ENCODE measurements around the gene QSOX1. TPM values are rescaled to one million over a fixed set of nuclear protein-coding genes. Genes with fewer than 3 reads are reported as not detected.
A peak's percentile ranks its signal among the peaks of the same experiment; 100 is the strongest.

The QSOX1 gene
- total RNA-seq, 4 donors from 2014 or later: 109 to 124 (median 119) TPM

DNA sequence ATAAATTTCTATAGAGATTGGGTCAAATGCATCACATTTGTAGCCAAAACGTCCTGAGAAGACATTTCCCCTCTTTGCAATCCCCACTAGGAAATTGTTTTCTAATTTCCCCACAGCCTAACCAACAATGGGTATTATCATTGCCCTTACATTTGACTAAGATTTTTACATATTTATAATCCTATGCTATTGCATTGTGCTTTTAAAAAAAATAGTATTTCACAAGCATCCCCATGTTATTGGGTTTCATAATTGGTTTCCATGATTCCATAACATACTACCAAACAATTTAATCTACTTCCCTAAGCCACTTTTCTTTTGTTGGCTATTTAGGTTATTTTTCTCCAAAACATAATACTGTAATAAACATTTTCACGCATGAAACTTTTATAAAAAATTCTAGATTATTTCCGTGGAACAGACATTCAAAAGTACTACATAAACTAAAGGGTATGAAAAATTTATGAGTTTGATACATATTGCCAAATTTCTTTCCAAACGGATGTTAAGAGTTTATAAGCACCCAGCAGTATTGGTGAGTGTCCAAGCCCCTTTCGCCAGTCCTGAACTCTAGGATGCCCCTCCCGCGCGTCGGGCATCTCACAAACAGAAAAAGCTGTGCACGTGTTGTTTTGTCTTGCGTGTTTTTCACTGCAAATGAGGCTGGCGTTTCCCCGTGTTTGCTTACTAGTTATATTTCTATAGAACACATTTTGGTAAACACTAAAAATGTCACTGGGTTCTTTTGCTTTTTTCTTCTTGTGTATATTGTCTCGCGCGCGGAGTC is 73.4 kb downstream of the QSOX1 start:
- H3K36me3 ChIP-seq: no peaks in the 10 kb centered on the region
- H3K27me3 ChIP-seq: peaks cover 100% of the 10 kb centered on the region
- DNase-seq: no peak
- peaks cover 24 to 35% (median 29%) of the 10 kb centered on the region in 4 donors for H3K4me1 ChIP-seq
- H3K27ac ChIP-seq: no peak overlapping the region
- WGBS, 2 donors (ENCODE audit: low coverage in 1 of 2): 14% methylated on average over 17 of the region's 17 CpGs
- TF ChIP-seq POLR2AphosphoS5 (IDR thresholded peaks at IDR 0.05) (no peak), EP300 (IDR thresholded peaks at IDR 0.05; ENCODE audit: low read depth) (no peak), POLR2A (IDR thresholded peaks at IDR 0.05) (no peak)
- TF ChIP-seq, protein P1, sequence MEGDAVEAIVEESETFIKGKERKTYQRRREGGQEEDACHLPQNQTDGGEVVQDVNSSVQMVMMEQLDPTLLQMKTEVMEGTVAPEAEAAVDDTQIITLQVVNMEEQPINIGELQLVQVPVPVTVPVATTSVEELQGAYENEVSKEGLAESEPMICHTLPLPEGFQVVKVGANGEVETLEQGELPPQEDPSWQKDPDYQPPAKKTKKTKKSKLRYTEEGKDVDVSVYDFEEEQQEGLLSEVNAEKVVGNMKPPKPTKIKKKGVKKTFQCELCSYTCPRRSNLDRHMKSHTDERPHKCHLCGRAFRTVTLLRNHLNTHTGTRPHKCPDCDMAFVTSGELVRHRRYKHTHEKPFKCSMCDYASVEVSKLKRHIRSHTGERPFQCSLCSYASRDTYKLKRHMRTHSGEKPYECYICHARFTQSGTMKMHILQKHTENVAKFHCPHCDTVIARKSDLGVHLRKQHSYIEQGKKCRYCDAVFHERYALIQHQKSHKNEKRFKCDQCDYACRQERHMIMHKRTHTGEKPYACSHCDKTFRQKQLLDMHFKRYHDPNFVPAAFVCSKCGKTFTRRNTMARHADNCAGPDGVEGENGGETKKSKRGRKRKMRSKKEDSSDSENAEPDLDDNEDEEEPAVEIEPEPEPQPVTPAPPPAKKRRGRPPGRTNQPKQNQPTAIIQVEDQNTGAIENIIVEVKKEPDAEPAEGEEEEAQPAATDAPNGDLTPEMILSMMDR (IDR thresholded peaks at IDR 0.05): no peak
- intact Hi-C loops (cut with DNase I; ENCODE audit: low total_unique reads) (no loop called here), in situ Hi-C loops (cut with MboI; ENCODE audit: low pct_ligation_motif_present in 1 of 4, low pct_unique_long_range_greater_than_20kb in 1 of 4, low sequenced_read_pairs in 3 of 4) (no loop called here)
- no peak overlapping the region for H3K4me3 ChIP-seq
- no peaks in the 10 kb centered on the region for H3K9me3 ChIP-seq

DNA sequence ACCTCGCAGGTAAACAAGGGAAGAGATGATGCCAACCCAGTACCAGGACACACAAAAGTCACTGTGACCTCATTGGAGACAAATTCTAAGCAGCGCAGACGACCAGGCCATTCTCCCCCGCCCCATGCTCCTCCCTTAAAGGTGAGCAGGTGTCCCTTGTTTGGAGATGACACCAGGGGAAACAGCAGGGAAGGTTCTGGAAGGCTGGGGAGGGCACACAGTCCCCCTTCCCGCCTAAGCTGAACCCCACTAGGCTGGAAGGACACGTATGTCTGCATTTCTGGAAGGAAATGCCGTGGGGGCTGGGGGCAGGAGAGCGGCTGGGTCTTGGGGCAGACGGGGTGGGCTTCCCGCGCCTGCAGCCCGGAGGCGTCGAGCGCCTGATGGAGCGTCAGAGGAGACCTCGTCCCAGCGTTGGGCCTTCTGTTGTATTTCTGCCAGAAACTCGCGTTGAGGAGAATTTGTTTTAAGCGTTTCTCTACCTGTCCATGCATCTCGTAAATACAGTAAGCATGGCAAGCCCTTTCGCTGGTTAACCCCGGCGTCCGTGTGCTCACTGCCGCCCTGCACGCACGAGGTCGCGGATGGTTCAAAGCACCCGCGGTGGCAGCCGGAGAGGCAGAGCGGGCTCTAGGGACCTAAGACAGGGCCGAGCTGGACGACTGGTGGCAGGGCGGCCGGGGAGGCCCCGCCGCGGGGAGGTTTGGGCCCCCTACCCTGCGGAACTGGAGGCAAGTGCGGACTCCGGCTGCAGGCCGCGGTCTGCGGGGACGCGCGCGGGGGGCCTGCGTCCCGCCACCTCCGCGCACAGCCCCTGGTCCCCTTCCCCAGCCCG is 74.2 kb downstream of the QSOX1 start:
- intact Hi-C loops (cut with DNase I; ENCODE audit: low total_unique reads): no loop called here
- 8 to 9% methylated on average over 4 to 54 of the region's 57 CpGs for WGBS, 2 donors (ENCODE audit: low coverage in 1 of 2)

DNA sequence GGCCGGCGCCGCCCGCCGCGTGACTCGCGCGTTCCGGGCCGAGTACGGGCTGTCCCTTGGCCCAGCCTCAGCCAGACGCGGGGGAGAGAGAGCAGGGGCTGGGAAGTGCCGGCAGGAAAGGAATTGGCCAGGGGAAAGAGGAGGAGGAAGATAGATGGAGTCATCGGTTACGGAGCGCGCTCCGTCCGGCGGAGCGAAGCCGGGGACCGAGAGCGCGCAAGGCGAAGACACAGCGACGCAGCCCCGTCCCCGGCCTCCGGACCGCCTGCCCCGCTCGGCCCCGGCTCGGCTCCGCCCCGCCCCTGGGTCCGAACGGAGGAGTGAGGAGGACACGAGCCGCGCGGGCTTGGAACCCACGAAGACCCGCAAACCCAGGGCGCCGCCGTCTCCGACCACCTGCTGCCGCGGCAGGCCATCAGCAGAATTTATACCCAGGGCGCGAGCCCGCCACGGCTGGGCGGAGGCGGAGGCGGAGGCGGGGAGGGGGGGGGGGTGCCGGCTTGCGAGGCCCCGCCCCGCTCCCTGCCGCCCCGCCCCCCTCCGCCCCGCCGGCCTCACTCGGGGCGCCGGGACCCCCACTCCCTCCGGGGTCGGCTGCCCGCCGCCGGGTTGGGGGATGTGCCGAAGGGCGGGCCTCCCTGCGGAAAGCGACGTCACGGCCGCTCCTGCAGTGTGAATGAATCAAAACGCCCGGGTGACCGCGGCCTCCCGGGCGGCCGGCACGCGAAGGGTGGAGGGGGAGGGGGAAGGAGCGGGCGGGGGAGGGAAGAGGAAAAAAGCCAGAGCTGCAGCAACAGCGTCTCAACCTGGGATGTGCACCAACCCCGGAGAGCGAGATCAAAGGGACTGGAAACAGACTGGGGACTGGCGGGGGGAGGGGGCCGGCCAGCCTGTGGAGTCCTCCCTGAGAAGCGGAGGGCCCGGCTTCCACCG is 75.1 kb downstream of the QSOX1 start, which contains the start of gene LHX4:
Gene LHX4 (plus strand): TSS at position 782 of the 933 bp plus-strand sequence. CDS start 266 bp downstream, outside the sequence.
- H3K27me3 ChIP-seq: peaks cover 100% of the 10 kb centered on the region
- no peak for DNase-seq
- peaks cover 37 to 52% (median 45%) of the 10 kb centered on the region in 4 donors for H3K4me1 ChIP-seq
- H3K9me3 ChIP-seq: no peaks in the 10 kb centered on the region
- peak within 1 kb of the TSS; percentile 43 to 84 (median 50) for H3K4me3 ChIP-seq
- H3K27ac ChIP-seq: no peak within 1 kb of the TSS
- WGBS, 2 donors (ENCODE audit: low coverage in 1 of 2): 1% methylated on average over 64 of the region's 105 CpGs; no CpG with 5 or more reads in 1 of the 2 donors
- H3K36me3 ChIP-seq: no peaks in the 10 kb centered on the region
- intact Hi-C loops (cut with DNase I; ENCODE audit: low total_unique reads) (no loop called here), in situ Hi-C loops (cut with MboI; ENCODE audit: low pct_ligation_motif_present in 1 of 4, low pct_unique_long_range_greater_than_20kb in 1 of 4, low sequenced_read_pairs in 3 of 4) (no loop called here)
- TF ChIP-seq EP300 (IDR thresholded peaks at IDR 0.05; ENCODE audit: low read depth) (no peak), POLR2AphosphoS5 (IDR thresholded peaks at IDR 0.05) (no peak), POLR2A (IDR thresholded peaks at IDR 0.05) (no peak)
- TF ChIP-seq, protein P1 (IDR thresholded peaks at IDR 0.05): no peak

More for the DNA sequence above, 74.2 kb downstream of the QSOX1 start:
- Histone ChIP-seq H3K27me3 (peaks cover 100% of the 10 kb centered on the region), H3K27ac (no peak overlapping the region), H3K4me3 (peak overlapping the region; percentile 43 to 84 (median 50)), H3K9me3 (no peaks in the 10 kb centered on the region), H3K36me3 (no peaks in the 10 kb centered on the region), H3K4me1 (peaks cover 31 to 43% (median 37%) of the 10 kb centered on the region in 4 donors)
- TF ChIP-seq POLR2A (IDR thresholded peaks at IDR 0.05): no peak
- no peak for TF ChIP-seq EP300 (IDR thresholded peaks at IDR 0.05; ENCODE audit: low read depth)
- TF ChIP-seq, protein P1 (IDR thresholded peaks at IDR 0.05): no peak
- TF ChIP-seq POLR2AphosphoS5 (IDR thresholded peaks at IDR 0.05): no peak
- in situ Hi-C loops (cut with MboI; ENCODE audit: low pct_ligation_motif_present in 1 of 4, low pct_unique_long_range_greater_than_20kb in 1 of 4, low sequenced_read_pairs in 3 of 4): no loop called here
- no peak for DNase-seq

Data from transverse colon (tissue), 4 donors.